GM23338 (cell line): ENCODE measurements around the gene USP36. TPM values are rescaled to one million over a fixed set of nuclear protein-coding genes. Genes with fewer than 3 reads are reported as not detected.

Source experiments
- ATAC-seq: fragments of 200-7000 bp; cut with Tn5 transposase; 3 replicates; pipeline ENCODE4 v1.9.1; 2020
- DNase-seq: peaks from one replicate; pipeline ENCODE4 v3.0.0-alpha.2; 2015; ENCODE audit warnings: low spot score
- H2AFZ ChIP-seq: fragments of 200-600 bp; sonication (generic); 2 replicates; pipeline ENCODE4 v1.8.0; 2016; ENCODE audit warnings: antibody characterized with exemption, mild to moderate bottlenecking, moderate library complexity
- H3F3A ChIP-seq: fragments of 200-600 bp; sonication (generic); replicated peaks from 2 replicates; pipeline ENCODE4 v1.8.0; 2017; ENCODE audit warnings: antibody characterized with exemption, mixed run types, low read depth
- H3K27ac ChIP-seq: fragments of 200-600 bp; sonication (generic); 2 replicates; pipeline ENCODE4 v1.6.1; 2016; ENCODE audit warnings: low read depth
- H3K27me3 ChIP-seq: fragments of 200-600 bp; sonication (generic); 2 replicates; pipeline ENCODE4 v1.8.0; 2016; ENCODE audit warnings: mild to moderate bottlenecking, mixed run types, moderate library complexity; ENCODE audit not compliant: insufficient read depth
- H3K36me3 ChIP-seq: fragments of 200-600 bp; sonication (generic); 2 replicates; pipeline ENCODE4 v1.8.0; 2016; ENCODE audit warnings: mild to moderate bottlenecking; ENCODE audit not compliant: insufficient read depth
- H3K4me1 ChIP-seq: fragments of 200-600 bp; sonication (generic); 2 replicates; pipeline ENCODE4 v1.8.0; 2016; ENCODE audit warnings: mild to moderate bottlenecking, moderate library complexity; ENCODE audit not compliant: insufficient read depth
- H3K4me2 ChIP-seq: fragments of 200-600 bp; sonication (generic); 2 replicates; pipeline ENCODE4 v1.7.1; 2017; ENCODE audit warnings: mixed run types
- H3K4me3 ChIP-seq: fragments of 200-600 bp; sonication (generic); 2 replicates; pipeline ENCODE4 v1.6.1; 2016; ENCODE audit warnings: mixed run types
- H3K79me2 ChIP-seq: fragments of 200-600 bp; sonication (generic); replicated peaks from 2 replicates; pipeline ENCODE4 v1.8.0; 2017; ENCODE audit warnings: mild to moderate bottlenecking; ENCODE audit not compliant: insufficient read depth
- H3K9me2 ChIP-seq: fragments of 200-600 bp; sonication (generic); 2 replicates; pipeline ENCODE4 v1.8.0; 2017; ENCODE audit not compliant: insufficient read depth
- H4K20me1 ChIP-seq: fragments of 200-600 bp; sonication (generic); replicated peaks from 2 replicates; pipeline ENCODE4 v1.8.0; 2017; ENCODE audit warnings: mild to moderate bottlenecking; ENCODE audit not compliant: insufficient read depth
- H3K27ac Mint-ChIP-seq: 2 replicates; pipeline ENCODE4 v1.8.0; 2020; ENCODE audit warnings: inconsistent platforms, mild to moderate bottlenecking, moderate library complexity, mixed read lengths
- H3K27me3 Mint-ChIP-seq: 3 replicates; pipeline ENCODE4 v1.8.0; 2022; ENCODE audit warnings: low read depth, mild to moderate bottlenecking, moderate library complexity, mixed read lengths, inconsistent platforms; ENCODE audit not compliant: insufficient read depth, poor library complexity
- H3K36me3 Mint-ChIP-seq: 3 replicates; pipeline ENCODE4 v1.8.0; 2021; ENCODE audit warnings: low read depth, mild to moderate bottlenecking, inconsistent platforms, moderate library complexity, mixed read lengths
- H3K4me1 Mint-ChIP-seq: 3 replicates; pipeline ENCODE4 v1.8.0; 2020; ENCODE audit warnings: mild to moderate bottlenecking, inconsistent platforms, mixed read lengths
- H3K4me3 Mint-ChIP-seq: 3 replicates; pipeline ENCODE4 v1.8.0; 2021; ENCODE audit warnings: moderate library complexity, mild to moderate bottlenecking, inconsistent platforms, mixed read lengths
- H3K9me3 Mint-ChIP-seq: 3 replicates; pipeline ENCODE4 v1.8.0; 2020; ENCODE audit warnings: moderate library complexity, mild to moderate bottlenecking, inconsistent platforms, mixed read lengths
- JUNB ChIP-seq: IDR thresholded peaks from one replicate; pipeline ENCODE4 v1.6.1; 2016; ENCODE audit warnings: antibody characterized with exemption; ENCODE audit not compliant: unreplicated experiment
- NANOG ChIP-seq: IDR thresholded peaks from 2 replicates; pipeline ENCODE4 v1.6.1; 2016; ENCODE audit warnings: antibody characterized with exemption, borderline replicate concordance
- ZNF114 ChIP-seq: fragments of 250-450 bp; sonication (Bioruptor Pico); IDR thresholded peaks from 2 replicates; pipeline ENCODE4 v1.5.0; 2020; ENCODE audit warnings: mild to moderate bottlenecking, moderate library complexity
- ZNF331 ChIP-seq: fragments of 250-450 bp; sonication (Bioruptor Pico); IDR thresholded peaks from 2 replicates; pipeline ENCODE4 v1.5.0; 2020; ENCODE audit warnings: low read depth, mild to moderate bottlenecking, moderate library complexity
- polyA plus RNA-seq: library from polyadenylated mRNA; unstranded; fragments of >200 nt; fragmentation: Nextera tagmentation; extraction: Ambion mirVana; gene quantifications from 2 replicates; pipeline ENCODE4 v1.2.1, GENCODE V29; 2016
- total RNA-seq: library from RNA; depleted of rRNA; stranded (reverse); fragments of >200 nt; shearing (Covaris generic); gene quantifications from 2 replicates; pipeline ENCODE4 v1.2.3, GENCODE V29; 2014
- TF ChIP-seq, protein P1 (sequence below): fragments of 250-450 bp; sonication (Bioruptor Pico); IDR thresholded peaks from 2 replicates; pipeline ENCODE4 v1.5.0; 2020; ENCODE audit warnings: mild to moderate bottlenecking, moderate library complexity
- TF ChIP-seq, protein P2 (sequence below): IDR thresholded peaks from one replicate; pipeline ENCODE4 v1.6.1; 2018; ENCODE audit warnings: antibody characterized with exemption; ENCODE audit not compliant: unreplicated experiment
- TF ChIP-seq, protein P3 (sequence below): IDR thresholded peaks from 2 replicates; pipeline ENCODE4 v1.6.1; 2016; ENCODE audit warnings: antibody characterized with exemption

Gene USP36
- total and polyA plus RNA-seq, 2 experiments from 2014 or later = 36.2 to 55.5 TPM

DNA sequence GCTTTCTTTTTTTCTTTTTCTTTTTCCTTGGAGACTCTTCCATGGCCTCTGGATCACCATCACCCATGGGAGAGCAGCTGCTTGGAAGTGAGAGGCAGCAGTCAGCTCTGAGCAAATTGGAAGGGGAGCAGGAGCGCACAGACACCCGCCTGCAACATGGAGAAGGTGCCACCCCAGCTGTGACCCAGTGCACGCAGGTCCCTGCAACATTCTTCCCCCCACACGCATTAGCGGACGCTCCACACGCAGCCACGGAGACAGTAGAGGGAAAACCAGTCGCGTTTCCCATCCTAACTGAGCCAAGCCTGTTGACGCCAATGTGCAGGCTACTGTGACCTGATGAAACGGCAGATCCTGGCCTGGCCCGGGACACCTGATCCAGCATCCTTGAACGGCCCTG is 38.2 kb downstream of the USP36 start (continued):
- TF ChIP-seq, protein P1, sequence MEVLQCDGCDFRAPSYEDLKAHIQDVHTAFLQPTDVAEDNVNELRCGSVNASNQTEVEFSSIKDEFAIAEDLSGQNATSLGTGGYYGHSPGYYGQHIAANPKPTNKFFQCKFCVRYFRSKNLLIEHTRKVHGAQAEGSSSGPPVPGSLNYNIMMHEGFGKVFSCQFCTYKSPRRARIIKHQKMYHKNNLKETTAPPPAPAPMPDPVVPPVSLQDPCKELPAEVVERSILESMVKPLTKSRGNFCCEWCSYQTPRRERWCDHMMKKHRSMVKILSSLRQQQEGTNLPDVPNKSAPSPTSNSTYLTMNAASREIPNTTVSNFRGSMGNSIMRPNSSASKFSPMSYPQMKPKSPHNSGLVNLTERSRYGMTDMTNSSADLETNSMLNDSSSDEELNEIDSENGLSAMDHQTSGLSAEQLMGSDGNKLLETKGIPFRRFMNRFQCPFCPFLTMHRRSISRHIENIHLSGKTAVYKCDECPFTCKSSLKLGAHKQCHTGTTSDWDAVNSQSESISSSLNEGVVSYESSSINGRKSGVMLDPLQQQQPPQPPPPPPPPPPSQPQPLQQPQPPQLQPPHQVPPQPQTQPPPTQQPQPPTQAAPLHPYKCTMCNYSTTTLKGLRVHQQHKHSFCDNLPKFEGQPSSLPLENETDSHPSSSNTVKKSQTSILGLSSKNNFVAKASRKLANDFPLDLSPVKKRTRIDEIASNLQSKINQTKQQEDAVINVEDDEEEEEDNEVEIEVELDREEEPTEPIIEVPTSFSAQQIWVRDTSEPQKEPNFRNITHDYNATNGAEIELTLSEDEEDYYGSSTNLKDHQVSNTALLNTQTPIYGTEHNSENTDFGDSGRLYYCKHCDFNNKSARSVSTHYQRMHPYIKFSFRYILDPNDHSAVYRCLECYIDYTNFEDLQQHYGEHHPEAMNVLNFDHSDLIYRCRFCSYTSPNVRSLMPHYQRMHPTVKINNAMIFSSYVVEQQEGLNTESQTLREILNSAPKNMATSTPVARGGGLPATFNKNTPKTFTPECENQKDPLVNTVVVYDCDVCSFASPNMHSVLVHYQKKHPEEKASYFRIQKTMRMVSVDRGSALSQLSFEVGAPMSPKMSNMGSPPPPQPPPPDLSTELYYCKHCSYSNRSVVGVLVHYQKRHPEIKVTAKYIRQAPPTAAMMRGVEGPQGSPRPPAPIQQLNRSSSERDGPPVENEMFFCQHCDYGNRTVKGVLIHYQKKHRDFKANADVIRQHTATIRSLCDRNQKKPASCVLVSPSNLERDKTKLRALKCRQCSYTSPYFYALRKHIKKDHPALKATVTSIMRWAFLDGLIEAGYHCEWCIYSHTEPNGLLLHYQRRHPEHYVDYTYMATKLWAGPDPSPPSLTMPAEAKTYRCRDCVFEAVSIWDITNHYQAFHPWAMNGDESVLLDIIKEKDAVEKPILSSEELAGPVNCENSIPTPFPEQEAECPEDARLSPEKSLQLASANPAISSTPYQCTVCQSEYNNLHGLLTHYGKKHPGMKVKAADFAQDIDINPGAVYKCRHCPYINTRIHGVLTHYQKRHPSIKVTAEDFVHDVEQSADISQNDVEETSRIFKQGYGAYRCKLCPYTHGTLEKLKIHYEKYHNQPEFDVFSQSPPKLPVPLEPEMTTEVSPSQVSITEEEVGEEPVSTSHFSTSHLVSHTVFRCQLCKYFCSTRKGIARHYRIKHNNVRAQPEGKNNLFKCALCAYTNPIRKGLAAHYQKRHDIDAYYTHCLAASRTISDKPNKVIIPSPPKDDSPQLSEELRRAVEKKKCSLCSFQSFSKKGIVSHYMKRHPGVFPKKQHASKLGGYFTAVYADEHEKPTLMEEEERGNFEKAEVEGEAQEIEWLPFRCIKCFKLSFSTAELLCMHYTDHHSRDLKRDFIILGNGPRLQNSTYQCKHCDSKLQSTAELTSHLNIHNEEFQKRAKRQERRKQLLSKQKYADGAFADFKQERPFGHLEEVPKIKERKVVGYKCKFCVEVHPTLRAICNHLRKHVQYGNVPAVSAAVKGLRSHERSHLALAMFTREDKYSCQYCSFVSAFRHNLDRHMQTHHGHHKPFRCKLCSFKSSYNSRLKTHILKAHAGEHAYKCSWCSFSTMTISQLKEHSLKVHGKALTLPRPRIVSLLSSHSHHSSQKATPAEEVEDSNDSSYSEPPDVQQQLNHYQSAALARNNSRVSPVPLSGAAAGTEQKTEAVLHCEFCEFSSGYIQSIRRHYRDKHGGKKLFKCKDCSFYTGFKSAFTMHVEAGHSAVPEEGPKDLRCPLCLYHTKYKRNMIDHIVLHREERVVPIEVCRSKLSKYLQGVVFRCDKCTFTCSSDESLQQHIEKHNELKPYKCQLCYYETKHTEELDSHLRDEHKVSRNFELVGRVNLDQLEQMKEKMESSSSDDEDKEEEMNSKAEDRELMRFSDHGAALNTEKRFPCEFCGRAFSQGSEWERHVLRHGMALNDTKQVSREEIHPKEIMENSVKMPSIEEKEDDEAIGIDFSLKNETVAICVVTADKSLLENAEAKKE (CRISPR knock-in tag) = no peak
- TF ChIP-seq ZNF331 (CRISPR knock-in tag) = no peak
- TF ChIP-seq JUNB = no peak
- TF ChIP-seq, protein P2, sequence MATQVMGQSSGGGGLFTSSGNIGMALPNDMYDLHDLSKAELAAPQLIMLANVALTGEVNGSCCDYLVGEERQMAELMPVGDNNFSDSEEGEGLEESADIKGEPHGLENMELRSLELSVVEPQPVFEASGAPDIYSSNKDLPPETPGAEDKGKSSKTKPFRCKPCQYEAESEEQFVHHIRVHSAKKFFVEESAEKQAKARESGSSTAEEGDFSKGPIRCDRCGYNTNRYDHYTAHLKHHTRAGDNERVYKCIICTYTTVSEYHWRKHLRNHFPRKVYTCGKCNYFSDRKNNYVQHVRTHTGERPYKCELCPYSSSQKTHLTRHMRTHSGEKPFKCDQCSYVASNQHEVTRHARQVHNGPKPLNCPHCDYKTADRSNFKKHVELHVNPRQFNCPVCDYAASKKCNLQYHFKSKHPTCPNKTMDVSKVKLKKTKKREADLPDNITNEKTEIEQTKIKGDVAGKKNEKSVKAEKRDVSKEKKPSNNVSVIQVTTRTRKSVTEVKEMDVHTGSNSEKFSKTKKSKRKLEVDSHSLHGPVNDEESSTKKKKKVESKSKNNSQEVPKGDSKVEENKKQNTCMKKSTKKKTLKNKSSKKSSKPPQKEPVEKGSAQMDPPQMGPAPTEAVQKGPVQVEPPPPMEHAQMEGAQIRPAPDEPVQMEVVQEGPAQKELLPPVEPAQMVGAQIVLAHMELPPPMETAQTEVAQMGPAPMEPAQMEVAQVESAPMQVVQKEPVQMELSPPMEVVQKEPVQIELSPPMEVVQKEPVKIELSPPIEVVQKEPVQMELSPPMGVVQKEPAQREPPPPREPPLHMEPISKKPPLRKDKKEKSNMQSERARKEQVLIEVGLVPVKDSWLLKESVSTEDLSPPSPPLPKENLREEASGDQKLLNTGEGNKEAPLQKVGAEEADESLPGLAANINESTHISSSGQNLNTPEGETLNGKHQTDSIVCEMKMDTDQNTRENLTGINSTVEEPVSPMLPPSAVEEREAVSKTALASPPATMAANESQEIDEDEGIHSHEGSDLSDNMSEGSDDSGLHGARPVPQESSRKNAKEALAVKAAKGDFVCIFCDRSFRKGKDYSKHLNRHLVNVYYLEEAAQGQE = no peak

DNA sequence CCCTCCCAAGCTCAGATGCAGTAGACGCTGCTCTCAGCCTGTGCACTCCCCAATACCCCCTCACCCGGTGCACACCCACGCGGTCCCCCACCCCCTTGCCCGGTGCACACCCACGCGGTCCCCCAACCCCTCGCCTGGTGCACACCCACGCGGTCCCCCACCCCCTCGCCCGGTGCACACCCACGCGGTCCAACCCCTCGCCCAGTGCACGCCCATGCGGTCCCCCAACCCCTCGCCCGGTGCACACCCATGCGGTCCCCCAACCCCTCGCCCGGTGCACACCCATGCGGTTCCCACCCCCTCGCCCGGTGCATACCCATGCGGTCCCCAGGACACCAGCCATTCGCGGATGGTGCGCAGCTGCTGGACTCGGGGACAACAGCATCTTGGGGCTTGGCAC is 38.6 kb downstream of the USP36 start:
- DNase-seq = no peak
- no peak overlapping the region for H2AFZ ChIP-seq
- H3K27ac Mint-ChIP-seq = no peak overlapping the region
- no peak overlapping the region for H3K4me2 ChIP-seq
- peaks cover 6% of the 10 kb centered on the region for H3K27me3 Mint-ChIP-seq
- H3K9me2 ChIP-seq = no peaks in the 10 kb centered on the region
- H3F3A ChIP-seq = no peaks in the 10 kb centered on the region
- peaks cover 31% of the 10 kb centered on the region for H3K36me3 ChIP-seq
- peaks cover 87% of the 10 kb centered on the region for H3K36me3 Mint-ChIP-seq
- H4K20me1 ChIP-seq = peaks cover 7% of the 10 kb centered on the region
- H3K9me3 Mint-ChIP-seq = no peaks in the 10 kb centered on the region; the same call in 2 of the 3 replicates
- no peaks in the 10 kb centered on the region for H3K79me2 ChIP-seq
- ATAC-seq = no peak
- no peak overlapping the region for H3K4me3 Mint-ChIP-seq
- H3K27me3 ChIP-seq = no peaks in the 10 kb centered on the region
- no peak overlapping the region for H3K27ac ChIP-seq
- H3K4me1 ChIP-seq = no peaks in the 10 kb centered on the region
- H3K4me1 Mint-ChIP-seq = no peaks in the 10 kb centered on the region
- H3K4me3 ChIP-seq = no peak overlapping the region
- TF ChIP-seq, protein P2 = no peak
- TF ChIP-seq NANOG (no peak), ZNF114 (CRISPR knock-in tag) (no peak), JUNB (no peak)
- TF ChIP-seq, protein P3, sequence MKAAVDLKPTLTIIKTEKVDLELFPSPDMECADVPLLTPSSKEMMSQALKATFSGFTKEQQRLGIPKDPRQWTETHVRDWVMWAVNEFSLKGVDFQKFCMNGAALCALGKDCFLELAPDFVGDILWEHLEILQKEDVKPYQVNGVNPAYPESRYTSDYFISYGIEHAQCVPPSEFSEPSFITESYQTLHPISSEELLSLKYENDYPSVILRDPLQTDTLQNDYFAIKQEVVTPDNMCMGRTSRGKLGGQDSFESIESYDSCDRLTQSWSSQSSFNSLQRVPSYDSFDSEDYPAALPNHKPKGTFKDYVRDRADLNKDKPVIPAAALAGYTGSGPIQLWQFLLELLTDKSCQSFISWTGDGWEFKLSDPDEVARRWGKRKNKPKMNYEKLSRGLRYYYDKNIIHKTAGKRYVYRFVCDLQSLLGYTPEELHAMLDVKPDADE = no peak
